Lung (tissue), 12 donors: ENCODE data around the gene CSMD2. TPM values are rescaled to one million over a fixed set of nuclear protein-coding genes. Genes with fewer than 3 reads are reported as not detected.

Experiments used
- ATAC-seq: fragments of 200-7000 bp; cut with Tn5 transposase; one replicate; pipeline ENCODE4 v1.9.1; 2020; ENCODE audit warnings: moderate number of reproducible peaks; ENCODE audit not compliant: insufficient read depth, low FRiP score
- DNase-seq, 3 donors: peaks; one replicate each; pipeline ENCODE4 v3.0.0-alpha.2; 2013 to 2017
- H3K27ac ChIP-seq, 2 donors: one replicate each; pipeline ENCODE4 v1.5.1; 2013; ENCODE audit warnings: mild to moderate bottlenecking in 2 of 2, moderate library complexity in 2 of 2, control low read depth in 1 of 2, inconsistent platforms in 1 of 2, low read depth in 1 of 2, low read length in 1 of 2
- H3K27me3 ChIP-seq, 3 donors: one replicate each; pipeline ENCODE4 v1.5.1; 2013; ENCODE audit warnings: low read length in 2 of 3; ENCODE audit not compliant: control insufficient read depth in 3 of 3, insufficient read depth in 3 of 3
- H3K36me3 ChIP-seq, 4 donors: one replicate each; pipeline ENCODE4 v1.5.1; 2013; ENCODE audit warnings: low read length in 4 of 4, mild to moderate bottlenecking in 1 of 4, moderate library complexity in 1 of 4; ENCODE audit not compliant: control insufficient read depth in 4 of 4, insufficient read depth in 4 of 4
- H3K4me1 ChIP-seq, 5 donors: one replicate each; pipeline ENCODE4 v1.5.1; 2013; ENCODE audit warnings: low read length in 5 of 5, mild to moderate bottlenecking in 2 of 5, moderate library complexity in 1 of 5; ENCODE audit not compliant: control insufficient read depth in 5 of 5, insufficient read depth in 5 of 5
- H3K4me3 ChIP-seq: one replicate; pipeline ENCODE4 v1.5.1; 2013; ENCODE audit warnings: mild to moderate bottlenecking, control low read depth, moderate library complexity
- H3K9ac ChIP-seq, 2 donors: one replicate each; pipeline ENCODE4 v1.5.1; 2013; ENCODE audit warnings: low read length in 2 of 2, control low read depth in 1 of 2; ENCODE audit not compliant: insufficient read depth in 1 of 2
- H3K9me3 ChIP-seq, 4 donors: one replicate each; pipeline ENCODE4 v1.5.1; 2013; ENCODE audit warnings: low read length in 3 of 4, mild to moderate bottlenecking in 1 of 4, moderate library complexity in 1 of 4; ENCODE audit not compliant: control insufficient read depth in 4 of 4, insufficient read depth in 3 of 4
- CTCF ChIP-seq: IDR thresholded peaks from 2 replicates; pipeline ENCODE4 v1.5.1; 2012; ENCODE audit warnings: mild to moderate bottlenecking; ENCODE audit errors: control extremely low read depth, extremely low read depth
- WGBS, 2 donors: extraction: QIAGEN DNeasy Blood & Tissue Kit; methylation state at CpG; one replicate each; pipeline ENCODE4 v1.1.7; 2013; 5-methylcytosine and 5-hydroxymethylcytosine counted together
- polyA plus RNA-seq, 2 donors: library from polyadenylated mRNA; stranded (reverse); fragments of 200-250 nt; gene quantifications; one replicate each; pipeline ENCODE4 v1.2.1, GENCODE V29; 2013
- total RNA-seq, 2 donors: library from RNA; depleted of rRNA in 1 of 2; stranded (reverse); fragments of >200 nt in 1 of 2; gene quantifications; one replicate each; pipeline ENCODE4 v1.2.1, GENCODE V29; 2014 to 2021
- donor health status: control.
- donor health status: control.
- donor health status: Bipolar disorder and iron deficiency.
- donor health status: healthy.
- donor health status: DM: yes; HTN: yes; CAD: no.

The CSMD2 gene
- total and polyA plus RNA-seq, 4 donors: 0.11 to 1.2 (median 0.39) TPM

- no peak overlapping the region for H3K4me3 ChIP-seq
- no peak for DNase-seq
- peaks cover 0 to 13% (median 0%) of the 10 kb centered on the region in 3 donors for H3K27me3 ChIP-seq
- H3K9ac ChIP-seq: no peak overlapping the region
- no peaks in the 10 kb centered on the region for H3K36me3 ChIP-seq
- no peak overlapping the region for H3K27ac ChIP-seq
- no peak for TF ChIP-seq CTCF
- peaks cover 0 to 3% (median 0%) of the 10 kb centered on the region in 4 donors for H3K9me3 ChIP-seq
- no peaks in the 10 kb centered on the region for H3K4me1 ChIP-seq
- no peak for ATAC-seq
- 83% methylated on average over 7 of the region's 7 CpGs for WGBS, 2 donors
These were observed 565.4 kb downstream of the CSMD2 start for GRCh38 chr1:33599516-33600115.

- 96% methylated on average over 7 of the region's 7 CpGs for WGBS, 2 donors
- no peak for ATAC-seq
- Histone ChIP-seq H3K9me3 (no peaks in the 10 kb centered on the region), H3K4me3 (no peak overlapping the region), H3K27me3 (peaks cover 0 to 10% (median 0%) of the 10 kb centered on the region in 3 donors), H3K36me3 (no peaks in the 10 kb centered on the region), H3K4me1 (no peaks in the 10 kb centered on the region), H3K27ac (no peak overlapping the region), H3K9ac (no peak overlapping the region)
- TF ChIP-seq CTCF: no peak
- no peak for DNase-seq
These were observed 576.3 kb downstream of the CSMD2 start for GRCh38 chr1:33588726-33589125.

- no peaks in the 10 kb centered on the region for H3K36me3 ChIP-seq
- peaks cover 3 to 5% (median 3%) of the 10 kb centered on the region in 3 donors for H3K27me3 ChIP-seq
- TF ChIP-seq CTCF: no peak
- WGBS, 2 donors: 89 to 94% methylated on average over 5 of the region's 5 CpGs
- H3K4me1 ChIP-seq: no peaks in the 10 kb centered on the region
- H3K4me3 ChIP-seq: no peak overlapping the region
- ATAC-seq (no peak), DNase-seq (no peak)
- H3K9ac ChIP-seq: no peak overlapping the region
- no peak overlapping the region for H3K27ac ChIP-seq
- H3K9me3 ChIP-seq: no peaks in the 10 kb centered on the region
These were observed 578.2 kb downstream of the CSMD2 start for GRCh38 chr1:33586795-33587194.

- Histone ChIP-seq H3K9ac (no peak overlapping the region), H3K27me3 (peaks cover 3 to 5% (median 3%) of the 10 kb centered on the region in 3 donors), H3K9me3 (no peaks in the 10 kb centered on the region), H3K4me3 (no peak overlapping the region), H3K27ac (no peak overlapping the region), H3K36me3 (no peaks in the 10 kb centered on the region), H3K4me1 (no peaks in the 10 kb centered on the region)
- no peak for DNase-seq
- no peak for ATAC-seq
- WGBS, 2 donors: 96 to 97% methylated on average over 4 of the region's 4 CpGs
- no peak for TF ChIP-seq CTCF
These were observed 578.9 kb downstream of the CSMD2 start for GRCh38 chr1:33586106-33586505.
